NCI-H2227 (cell line): ENCODE measurements around the gene AKAP12.

Experiments used
- DNase-seq: peaks from one replicate; lab custom pipeline; 2025; ENCODE audit not compliant: unreplicated experiment; lab: John Stamatoyannopoulos, UW

The AKAP12 gene, protein sequence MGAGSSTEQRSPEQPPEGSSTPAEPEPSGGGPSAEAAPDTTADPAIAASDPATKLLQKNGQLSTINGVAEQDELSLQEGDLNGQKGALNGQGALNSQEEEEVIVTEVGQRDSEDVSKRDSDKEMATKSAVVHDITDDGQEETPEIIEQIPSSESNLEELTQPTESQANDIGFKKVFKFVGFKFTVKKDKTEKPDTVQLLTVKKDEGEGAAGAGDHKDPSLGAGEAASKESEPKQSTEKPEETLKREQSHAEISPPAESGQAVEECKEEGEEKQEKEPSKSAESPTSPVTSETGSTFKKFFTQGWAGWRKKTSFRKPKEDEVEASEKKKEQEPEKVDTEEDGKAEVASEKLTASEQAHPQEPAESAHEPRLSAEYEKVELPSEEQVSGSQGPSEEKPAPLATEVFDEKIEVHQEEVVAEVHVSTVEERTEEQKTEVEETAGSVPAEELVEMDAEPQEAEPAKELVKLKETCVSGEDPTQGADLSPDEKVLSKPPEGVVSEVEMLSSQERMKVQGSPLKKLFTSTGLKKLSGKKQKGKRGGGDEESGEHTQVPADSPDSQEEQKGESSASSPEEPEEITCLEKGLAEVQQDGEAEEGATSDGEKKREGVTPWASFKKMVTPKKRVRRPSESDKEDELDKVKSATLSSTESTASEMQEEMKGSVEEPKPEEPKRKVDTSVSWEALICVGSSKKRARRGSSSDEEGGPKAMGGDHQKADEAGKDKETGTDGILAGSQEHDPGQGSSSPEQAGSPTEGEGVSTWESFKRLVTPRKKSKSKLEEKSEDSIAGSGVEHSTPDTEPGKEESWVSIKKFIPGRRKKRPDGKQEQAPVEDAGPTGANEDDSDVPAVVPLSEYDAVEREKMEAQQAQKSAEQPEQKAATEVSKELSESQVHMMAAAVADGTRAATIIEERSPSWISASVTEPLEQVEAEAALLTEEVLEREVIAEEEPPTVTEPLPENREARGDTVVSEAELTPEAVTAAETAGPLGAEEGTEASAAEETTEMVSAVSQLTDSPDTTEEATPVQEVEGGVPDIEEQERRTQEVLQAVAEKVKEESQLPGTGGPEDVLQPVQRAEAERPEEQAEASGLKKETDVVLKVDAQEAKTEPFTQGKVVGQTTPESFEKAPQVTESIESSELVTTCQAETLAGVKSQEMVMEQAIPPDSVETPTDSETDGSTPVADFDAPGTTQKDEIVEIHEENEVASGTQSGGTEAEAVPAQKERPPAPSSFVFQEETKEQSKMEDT (N-terminal part only)

GRCh38 chr6:151239603-151240035 lies at the start of gene AKAP12:
Gene AKAP12 (plus strand): TSS chr6:151239967. CDS start chr6:151240563, 596 bp downstream.
- peak; percentile 54 for DNase-seq

DNA sequence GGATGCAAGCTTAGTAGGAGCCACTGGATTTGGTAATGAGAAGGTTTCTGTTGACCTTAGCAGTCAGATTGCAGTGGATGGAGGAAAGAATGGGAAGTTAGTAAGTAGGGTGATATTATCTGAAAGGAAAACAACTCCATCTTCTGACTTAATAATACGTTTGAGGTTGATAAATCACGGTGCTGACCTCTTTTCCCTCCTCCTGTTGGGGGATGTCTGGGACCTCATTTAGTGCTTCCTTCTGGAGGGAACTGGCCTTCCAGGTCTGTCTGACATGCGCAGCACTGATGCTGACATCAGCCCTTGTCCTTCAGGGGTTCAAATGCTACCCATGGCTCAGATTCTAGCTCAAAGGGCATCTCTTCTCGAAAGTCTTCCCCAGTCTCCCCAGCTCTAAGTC lies 48.2 kb upstream of the AKAP12 start:
- DNase-seq, result peak; percentile 86

DNA sequence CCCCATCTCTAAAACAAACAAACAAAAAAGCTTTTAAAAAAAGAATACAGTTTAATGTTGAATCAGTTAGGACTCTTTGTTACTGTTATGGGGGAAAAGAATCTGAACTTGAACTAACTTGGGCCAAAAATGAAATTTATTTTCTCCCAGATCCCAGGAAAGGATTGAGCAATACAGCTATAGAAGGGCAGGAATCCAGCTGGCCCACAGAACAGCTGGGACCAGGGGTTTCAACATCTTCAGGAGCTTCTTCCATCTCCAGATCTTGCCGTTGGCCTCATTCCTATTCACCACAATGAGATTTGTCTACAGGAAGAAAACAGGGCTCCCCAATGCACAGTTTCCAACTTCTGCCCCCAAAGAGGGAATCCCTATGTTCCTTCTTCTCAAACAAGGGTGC lies 43.2 kb upstream of the AKAP12 start:
- no peak for DNase-seq

GRCh38 chr6:151197556-151197955 lies 42.2 kb upstream of the AKAP12 start:
- no peak for DNase-seq

DNA sequence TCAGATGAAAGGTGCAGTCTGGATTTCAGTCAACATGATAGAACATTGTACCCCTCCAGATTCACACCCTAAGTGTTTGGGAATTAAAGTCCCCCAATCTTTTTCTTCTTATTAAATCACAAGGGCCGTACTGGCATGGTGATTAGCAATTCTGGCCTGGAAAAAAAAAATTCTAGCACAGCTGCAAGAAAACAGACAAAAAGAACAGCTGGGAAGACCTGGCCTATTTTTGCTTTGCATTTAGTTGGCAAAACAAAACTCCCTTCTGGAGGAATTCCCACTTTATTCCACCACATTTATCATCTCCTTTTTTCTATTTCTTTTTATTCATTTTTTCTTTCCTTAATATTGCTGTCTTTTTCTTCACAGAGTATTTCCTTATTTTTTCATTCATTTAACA lies 39.8 kb upstream of the AKAP12 start:
- no peak for DNase-seq

DNA sequence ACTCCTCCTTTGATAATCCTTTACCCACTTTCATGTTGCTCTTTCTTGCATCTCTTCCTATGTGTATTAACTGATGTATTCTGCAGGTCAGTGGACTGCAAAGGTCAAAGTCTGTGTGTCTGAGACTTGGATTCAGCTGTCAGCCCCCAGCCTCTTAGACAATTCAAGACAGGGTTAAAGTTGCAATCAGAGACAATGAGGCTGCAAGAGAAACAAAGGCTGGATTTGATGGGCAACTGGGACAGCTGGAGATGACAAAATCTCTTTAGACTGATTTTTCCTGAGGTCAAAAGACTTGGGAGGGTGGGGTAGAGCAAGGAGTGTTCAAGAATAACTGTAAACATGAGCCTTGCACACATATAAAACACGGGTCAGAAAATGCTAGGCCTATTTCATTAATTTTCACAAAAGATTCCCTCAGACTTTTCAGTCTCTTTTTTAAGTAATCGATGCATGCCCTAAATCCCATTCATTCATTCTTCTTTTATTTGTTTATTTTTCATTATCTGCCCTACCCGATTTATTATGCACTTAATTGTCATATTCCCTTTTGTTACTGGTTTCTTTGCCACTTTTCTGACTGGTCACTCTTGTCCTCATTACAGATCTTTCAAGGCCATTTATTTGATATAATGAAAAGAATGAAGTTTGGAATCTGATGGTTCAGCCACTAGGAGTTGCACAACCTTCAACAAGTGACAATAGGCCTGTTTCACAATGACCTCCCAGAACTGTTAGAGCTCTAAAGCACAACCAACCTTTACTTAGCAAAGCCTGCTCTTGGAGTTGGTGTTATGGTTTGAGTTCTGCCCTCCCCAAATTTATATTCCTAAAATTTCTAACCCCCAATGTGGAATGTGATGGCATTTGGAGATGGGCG lies 33.8 kb upstream of the AKAP12 start:
- no peak for DNase-seq

GRCh38 chr6:151207674-151208073 lies 32.1 kb upstream of the AKAP12 start:
- no peak for DNase-seq

- peak; percentile 43 for DNase-seq
These were observed 30.5 kb upstream of the AKAP12 start for GRCh38 chr6:151209071-151209831.

DNA sequence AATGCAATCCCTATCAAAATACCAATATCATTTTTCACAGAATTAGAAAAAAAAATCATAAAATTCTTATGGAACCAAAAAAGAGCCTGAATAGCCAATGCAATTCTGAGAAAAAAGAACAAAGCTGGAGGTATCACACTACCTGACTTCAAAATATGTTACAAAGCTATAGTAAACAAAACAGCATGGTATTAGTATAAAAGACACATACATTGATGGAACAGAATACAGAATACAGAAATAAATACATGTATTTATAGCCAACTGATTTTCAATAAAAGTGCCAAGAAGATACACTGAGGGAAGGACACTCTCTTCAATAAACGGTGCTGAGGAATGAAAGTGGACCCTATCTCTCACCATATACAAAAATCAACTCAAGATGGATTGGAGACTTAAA lies 28.7 kb upstream of the AKAP12 start:
- no peak for DNase-seq

DNA sequence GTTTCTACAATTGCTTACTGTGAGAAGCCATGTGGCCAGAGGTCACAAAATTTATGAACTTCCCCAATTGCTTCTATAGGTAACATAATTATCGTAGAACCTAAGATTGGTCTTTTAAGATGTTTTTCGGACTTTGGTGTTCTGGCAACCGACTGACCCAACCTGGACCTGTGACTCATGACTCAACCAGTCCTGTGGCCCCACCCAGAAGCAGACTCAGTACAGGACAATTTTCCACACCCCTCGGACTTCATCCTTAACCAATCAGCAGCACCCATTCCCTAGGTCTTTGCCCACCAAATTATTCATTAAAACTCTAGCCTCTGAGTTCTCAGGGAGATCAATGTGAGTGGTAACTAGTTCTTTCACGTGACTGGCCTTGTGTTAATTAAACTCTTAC lies 26.4 kb upstream of the AKAP12 start:
- DNase-seq, result no peak

DNA sequence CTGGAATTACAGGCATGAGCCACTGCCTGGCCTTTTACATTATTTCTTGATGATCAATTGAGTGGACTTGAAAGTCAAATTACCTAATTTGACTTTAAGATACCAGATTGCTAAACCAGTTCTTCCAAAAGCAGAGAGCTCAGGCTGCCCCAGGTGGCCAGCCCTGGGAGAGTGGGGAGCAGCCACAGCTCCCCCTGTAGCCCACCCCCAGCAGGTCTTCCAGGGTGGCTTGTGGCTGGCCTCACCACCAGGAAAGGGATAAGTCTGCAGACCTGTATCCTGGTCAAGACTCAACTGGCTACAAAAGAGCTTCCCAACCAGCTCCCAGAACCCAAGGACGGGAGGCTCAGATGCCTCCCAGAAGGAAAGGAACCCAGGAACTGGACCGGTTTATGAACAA lies 23.8 kb upstream of the AKAP12 start:
- DNase-seq, result no peak

DNA sequence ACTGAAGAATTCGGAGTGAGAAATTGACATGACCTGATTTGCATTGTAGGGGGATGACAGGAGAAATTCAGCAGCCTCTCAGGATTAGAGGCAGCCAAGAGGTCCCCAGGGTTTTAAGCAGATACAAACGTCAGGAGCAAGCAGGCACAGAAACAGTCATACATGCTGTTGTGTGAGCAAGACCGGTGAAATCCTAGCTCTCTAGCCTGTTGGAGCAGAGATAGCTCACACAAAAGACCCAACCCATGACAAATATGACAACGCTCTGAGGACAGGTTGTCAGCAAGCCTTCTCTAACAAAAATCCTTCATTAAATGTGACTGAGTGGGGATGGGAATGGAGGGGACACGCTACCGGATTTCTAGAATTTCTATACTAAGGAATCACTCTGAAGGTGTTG lies 23.0 kb upstream of the AKAP12 start:
- DNase-seq, result no peak

- DNase-seq, result no peak
These were observed 20.6 kb upstream of the AKAP12 start for GRCh38 chr6:151219192-151219591.

GRCh38 chr6:151224076-151224475 lies 15.7 kb upstream of the AKAP12 start:
- DNase-seq, result no peak

DNA sequence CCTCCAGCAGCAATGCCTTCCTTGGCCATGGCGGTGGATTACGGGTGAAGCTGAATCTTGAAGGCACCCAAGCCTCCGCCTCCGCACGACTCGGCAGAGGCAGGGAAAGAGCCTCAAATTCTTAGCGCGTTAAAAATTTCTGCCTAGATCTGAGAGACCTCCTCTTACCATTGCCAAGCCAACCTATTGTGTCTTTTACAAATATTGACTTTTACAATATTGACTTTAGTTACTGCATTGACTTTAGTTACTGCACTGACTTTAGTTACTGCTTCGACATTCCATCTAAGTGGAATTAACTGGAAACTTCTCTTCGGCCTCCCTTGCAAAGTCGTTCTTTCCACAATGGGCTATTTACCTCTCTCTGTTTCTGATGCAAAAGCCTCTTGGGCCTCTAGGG lies 13.8 kb upstream of the AKAP12 start:
- DNase-seq, result no peak

DNA sequence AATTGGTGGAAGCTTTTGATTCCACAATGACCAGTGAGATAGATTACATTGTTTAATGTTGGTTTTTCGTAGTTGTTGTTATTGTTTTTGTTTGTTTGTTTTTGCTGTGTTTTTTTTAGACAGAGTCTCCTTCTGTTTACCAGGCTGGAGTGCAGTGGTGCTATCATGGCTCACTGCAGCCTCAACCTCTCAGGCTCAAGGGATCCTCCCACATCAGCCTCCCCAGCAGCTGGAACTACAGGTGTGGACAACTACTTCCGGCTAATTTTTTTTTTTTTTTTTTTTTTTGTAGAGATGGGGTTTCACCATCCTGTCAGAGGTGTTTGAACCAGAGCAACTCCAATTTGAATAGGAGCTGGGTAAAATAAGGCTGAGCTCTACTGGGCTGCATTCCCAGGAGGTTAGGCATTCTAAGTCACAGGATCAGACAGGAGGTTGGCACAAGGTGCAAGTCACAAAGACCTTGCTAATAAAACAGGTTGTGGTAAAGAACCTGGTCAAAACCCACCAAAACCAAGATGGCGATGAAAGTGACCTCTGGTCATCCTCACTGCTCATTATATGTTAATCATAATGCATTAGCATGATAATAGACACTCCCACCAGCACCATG lies 10.9 kb upstream of the AKAP12 start:
- no peak for DNase-seq

DNA sequence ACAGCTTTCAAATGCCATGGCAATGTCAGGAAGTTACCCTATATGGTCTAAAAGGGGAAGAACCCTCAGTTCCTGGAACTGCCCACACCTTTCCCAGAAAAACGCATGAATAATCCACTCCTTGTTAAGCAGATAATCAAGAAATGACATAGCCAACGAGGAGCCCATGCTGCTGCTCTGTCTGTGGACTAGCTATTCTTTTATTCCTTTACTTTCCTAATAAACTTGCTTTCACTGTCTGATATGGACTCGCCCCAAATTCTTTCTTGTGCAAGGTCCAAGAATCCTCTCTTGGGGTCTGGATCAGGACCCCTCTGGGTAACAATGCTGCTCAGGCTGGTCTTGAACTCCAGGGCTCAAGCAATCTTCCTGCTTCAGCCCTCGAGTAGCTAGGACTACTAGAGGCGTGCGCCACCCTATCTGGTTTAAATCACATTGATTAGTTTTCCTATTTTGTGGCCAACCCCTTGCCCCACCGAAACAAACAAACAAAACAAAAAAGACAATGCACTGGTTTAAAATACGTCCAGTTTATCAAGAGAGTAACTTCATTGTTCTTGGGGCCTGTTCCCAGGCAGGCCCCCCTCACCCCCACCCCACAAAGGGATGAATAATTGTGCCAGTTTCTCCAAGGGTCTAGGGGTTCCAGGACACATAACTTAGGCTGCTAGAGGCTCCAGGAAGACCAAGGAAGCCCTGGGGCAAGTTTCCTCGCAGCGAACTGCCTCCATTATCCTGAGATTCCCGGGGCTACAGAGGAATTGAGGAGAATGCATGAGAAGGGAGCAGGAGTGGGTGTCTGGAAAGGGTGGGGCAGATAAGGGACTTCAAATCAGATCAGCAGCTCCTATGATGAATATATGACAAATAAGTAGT lies 10.1 kb upstream of the AKAP12 start:
- DNase-seq, result no peak

DNA sequence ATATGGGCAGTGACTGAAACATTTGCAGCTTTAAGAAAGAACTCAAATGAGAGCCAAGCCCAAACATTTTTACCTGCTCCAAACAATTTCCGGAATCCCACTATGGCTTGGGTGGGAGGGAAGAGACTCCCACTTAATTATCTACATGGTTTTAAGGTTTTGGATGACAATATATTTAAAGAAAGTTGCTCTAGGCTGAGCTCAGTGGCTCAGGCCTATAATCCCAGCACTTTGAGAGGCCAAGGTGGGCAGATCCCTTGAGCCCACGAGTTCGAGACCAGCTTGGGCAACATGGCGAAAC lies 9.5 kb upstream of the AKAP12 start:
- no peak for DNase-seq
